HG03469 (cell line): ENCODE data around the gene FER.
A peak's percentile ranks its signal among the peaks of the same experiment; 100 is the strongest.
"Not testable (repeated sequence)": the region's sequence is repeated elsewhere in the genome, so short reads cannot be mapped to it uniquely, and the experiment has no call there.

Source experiments
- ATAC-seq: cut with Tn5 transposase; IDR thresholded peaks from one replicate; pipeline ENCODE4 v1.9.1; 2021; ENCODE audit warnings: mild to moderate bottlenecking, moderate library complexity, moderate number of reproducible peaks; ENCODE audit not compliant: unreplicated experiment

Gene FER

GRCh38 chr5:108797396-108797795 is 49.7 kb downstream of the FER start:
- ATAC-seq = no peak

DNA sequence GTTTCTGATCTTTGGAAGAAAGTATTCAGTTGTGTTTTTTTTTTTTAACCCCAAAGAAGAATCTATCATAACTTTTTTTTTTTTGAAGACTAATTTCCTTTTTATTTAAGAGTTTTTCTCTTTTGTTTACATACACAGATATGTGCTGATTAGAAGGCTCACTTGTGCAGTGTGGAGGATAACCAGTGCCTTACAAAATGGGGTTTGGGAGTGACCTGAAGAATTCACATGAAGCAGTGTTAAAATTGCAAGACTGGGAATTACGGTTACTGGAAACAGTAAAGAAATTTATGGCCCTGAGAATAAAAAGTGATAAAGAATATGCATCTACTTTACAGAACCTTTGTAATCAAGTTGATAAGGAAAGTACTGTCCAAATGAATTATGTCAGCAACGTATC is 50.3 kb downstream of the FER start:
- ATAC-seq = no peak

GRCh38 chr5:108798513-108799265 is 51.0 kb downstream of the FER start:
- no peak for ATAC-seq

DNA sequence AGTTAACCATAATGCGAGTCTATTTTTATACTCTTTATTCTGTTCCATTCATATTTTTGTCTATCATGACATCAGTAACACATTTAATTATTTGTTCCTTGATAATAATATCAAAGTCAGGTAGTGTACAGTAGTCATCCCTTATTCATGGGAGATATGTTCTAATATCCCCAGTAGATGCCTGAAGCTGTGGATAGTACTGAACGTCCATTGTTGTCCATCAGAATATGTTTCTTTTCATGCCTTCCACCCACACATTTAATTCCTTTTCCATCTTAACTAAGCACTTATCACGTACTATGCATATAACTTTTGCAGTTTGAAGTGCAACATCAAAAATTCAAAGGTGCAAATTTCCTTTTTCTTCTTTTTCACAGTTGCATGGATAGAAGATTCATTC is 53.6 kb downstream of the FER start:
- no peak for ATAC-seq

GRCh38 chr5:108801776-108802175 is 54.1 kb downstream of the FER start:
- no peak for ATAC-seq

DNA sequence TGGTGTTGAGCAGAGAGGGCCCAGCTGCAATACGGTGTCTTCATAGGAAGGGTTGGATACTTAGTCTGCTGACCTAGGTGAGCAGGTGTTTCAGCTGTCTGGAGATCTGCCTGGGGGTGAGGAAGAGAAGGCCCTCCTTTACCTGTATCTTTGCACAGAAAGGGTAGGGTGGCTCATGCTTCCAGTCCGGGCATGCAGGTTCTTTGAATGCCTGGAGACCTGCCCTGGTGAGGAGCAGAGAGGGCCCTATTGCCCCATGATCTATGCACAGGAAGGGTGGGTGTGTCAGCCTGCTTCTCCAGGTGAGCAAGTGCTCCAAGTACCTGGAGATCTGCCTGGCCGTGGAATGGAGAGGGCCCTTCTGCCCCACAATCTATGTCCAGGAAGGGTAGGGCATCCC is 63.0 kb downstream of the FER start:
- ATAC-seq = no peak

DNA sequence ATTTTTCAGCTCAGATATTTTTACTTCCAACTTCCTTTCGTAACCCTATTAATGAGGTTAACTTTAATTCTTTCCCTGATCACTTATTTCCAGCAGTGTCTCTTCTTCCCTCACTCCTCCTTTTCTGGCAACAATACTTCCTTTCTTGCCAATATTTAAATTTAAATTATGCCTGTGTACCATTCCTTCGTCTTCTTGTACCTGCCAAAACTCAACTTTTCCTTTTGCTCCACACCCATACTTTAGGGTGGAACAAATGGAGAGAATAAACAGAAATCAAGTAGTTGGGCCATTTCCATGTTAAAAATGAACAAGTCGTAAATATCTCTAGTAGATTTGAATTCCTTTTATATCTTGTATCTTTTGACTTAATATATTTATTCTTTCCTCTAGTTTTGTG is 66.0 kb downstream of the FER start:
- no peak for ATAC-seq

GRCh38 chr5:108814551-108814950 is 66.9 kb downstream of the FER start:
- no peak for ATAC-seq

GRCh38 chr5:108818613-108819272 is 71.0 kb downstream of the FER start:
- peak; percentile 91 for ATAC-seq

DNA sequence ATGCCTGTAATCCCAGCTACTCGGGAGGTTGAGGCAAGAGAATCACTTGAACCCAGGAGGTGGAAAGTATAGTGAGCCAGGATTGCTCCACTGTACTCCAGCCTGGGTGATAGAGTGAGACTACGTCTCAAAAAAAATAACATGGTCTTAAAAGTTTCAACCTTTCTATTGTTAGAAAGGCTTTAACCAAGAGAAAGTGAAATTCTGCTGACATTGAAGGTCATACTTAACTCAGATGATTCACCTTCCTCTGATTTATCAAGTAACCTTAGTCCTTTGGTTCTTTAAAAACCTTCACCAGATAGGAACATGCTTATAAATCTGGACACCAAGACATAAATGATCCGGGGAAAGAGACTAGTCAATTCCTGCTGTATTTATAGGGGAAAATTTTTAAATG is 73.3 kb downstream of the FER start:
- ATAC-seq = no peak

DNA sequence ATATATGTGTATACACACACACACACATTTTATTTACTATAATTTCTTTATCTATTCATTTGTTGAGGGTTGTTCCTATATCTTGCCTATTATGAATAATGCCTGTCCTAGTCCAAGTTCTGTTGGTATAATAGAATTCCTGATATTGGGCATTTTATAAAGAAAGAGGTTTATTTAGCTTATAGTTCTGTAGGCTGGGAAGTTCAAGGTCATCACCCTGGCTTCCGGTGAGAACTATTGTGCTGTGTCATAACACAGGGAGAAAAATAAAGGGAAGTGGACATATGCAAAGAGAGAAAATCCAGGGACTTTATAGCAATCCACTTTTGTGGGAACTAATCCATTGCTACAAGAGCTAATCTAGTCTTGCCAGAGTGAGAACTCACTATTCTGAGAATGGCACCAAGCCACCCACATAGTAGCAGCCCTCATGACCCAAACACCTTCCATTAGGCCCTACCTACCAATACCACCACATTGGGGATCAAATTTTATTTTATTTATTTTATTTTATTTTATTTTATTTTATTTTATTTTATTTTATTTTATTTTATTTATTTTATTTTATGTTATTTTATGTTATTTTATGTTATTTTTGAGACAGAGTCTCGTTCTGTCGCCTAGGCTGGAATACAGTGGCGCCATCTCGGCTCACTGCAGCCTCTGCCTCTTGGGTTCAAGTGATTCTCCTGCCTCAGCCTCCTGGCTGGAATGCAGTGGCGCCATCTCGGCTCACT is 74.7 kb downstream of the FER start:
- no peak for ATAC-seq

- ATAC-seq = no peak
Measured at GRCh38 chr5:108827131-108827530, 79.4 kb downstream of the FER start.

GRCh38 chr5:108830705-108831276 is 83.1 kb downstream of the FER start:
- no peak for ATAC-seq

DNA sequence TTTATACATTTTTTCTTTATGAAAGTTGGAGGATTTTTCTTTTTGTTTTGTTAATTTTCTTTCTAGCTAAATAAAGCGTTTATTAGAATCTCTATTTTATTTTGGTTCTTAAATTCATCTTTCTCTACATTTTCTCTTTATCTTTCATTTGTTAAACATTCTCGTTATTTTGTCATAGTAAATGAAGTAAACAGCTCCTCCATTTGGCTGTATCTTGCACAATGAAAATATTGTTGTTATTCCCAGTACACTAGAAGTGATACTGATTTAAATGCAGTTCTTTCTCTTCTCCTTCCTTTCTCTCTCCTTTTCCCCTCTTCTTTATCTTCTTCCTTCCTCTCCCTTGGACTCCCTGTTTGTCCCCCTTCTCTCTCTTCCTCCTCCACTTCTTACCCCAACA is 88.8 kb downstream of the FER start:
- no peak for ATAC-seq

- ATAC-seq = not testable (repeated sequence)
Measured at GRCh38 chr5:108842260-108842941, 94.7 kb downstream of the FER start.

GRCh38 chr5:108851129-108851528 is 103.4 kb downstream of the FER start:
- not testable (repeated sequence) for ATAC-seq

GRCh38 chr5:108857905-108858304 is 110.2 kb downstream of the FER start:
- ATAC-seq = no peak

GRCh38 chr5:108858959-108859358 is 111.3 kb downstream of the FER start:
- ATAC-seq = peak; percentile 98

- no peak for ATAC-seq
Measured at GRCh38 chr5:108862211-108862610, 114.5 kb downstream of the FER start.

- ATAC-seq = not testable (repeated sequence)
Measured at GRCh38 chr5:108866097-108866496, 118.4 kb downstream of the FER start.

- no peak for ATAC-seq
Measured at GRCh38 chr5:108867656-108868055, 120.0 kb downstream of the FER start.
